Measurements from ENCODE around the gene MAGIX. TPM values are rescaled to one million over a fixed set of nuclear protein-coding genes. Genes with fewer than 3 reads are reported as not detected.

Gene MAGIX
- total RNA-seq, 1 donor from 2014 or later: 2.4 TPM

- H3K4me1 ChIP-seq: no peaks in the 10 kb centered on the region
Measured at GRCh38 chrX:49155243-49155899, 7.2 kb upstream of the MAGIX start.

GRCh38 chrX:49155900-49156837 is 6.4 kb upstream of the MAGIX start:
- intact Hi-C loops (cut with micrococcal nuclease): no loop called here
- Histone ChIP-seq H3K27ac (replicated peaks) (peak overlapping the region; percentile 96), H3K36me3 (no peaks in the 10 kb centered on the region), H3K9me3 (replicated peaks) (no peaks in the 10 kb centered on the region), H3K4me1 (no peaks in the 10 kb centered on the region), H3K27me3 (ENCODE audit: low read depth) (no peaks in the 10 kb centered on the region), H3K4me3 (peak overlapping the region; percentile 71)
- peak; percentile 91 for DNase-seq
- TF ChIP-seq CTCF (IDR thresholded peaks at IDR 0.05; ENCODE audit: borderline replicate concordance): peak; percentile 79

More at GRCh38 chrX:49155243-49155899, 7.2 kb upstream of the MAGIX start:
- TF ChIP-seq CTCF (IDR thresholded peaks at IDR 0.05; ENCODE audit: borderline replicate concordance): no peak
- H3K27ac ChIP-seq (replicated peaks): peak overlapping the region; percentile 96
- no peaks in the 10 kb centered on the region for H3K9me3 ChIP-seq (replicated peaks)
- no peak for DNase-seq
- intact Hi-C loops (cut with micrococcal nuclease): no loop called here
- H3K27me3 ChIP-seq (ENCODE audit: low read depth): no peaks in the 10 kb centered on the region
- no peaks in the 10 kb centered on the region for H3K36me3 ChIP-seq
- peak overlapping the region; percentile 71 for H3K4me3 ChIP-seq

GRCh38 chrX:49157194-49157593 is 5.4 kb upstream of the MAGIX start:
- H3K4me1 ChIP-seq: no peaks in the 10 kb centered on the region
- H3K36me3 ChIP-seq: no peaks in the 10 kb centered on the region
- intact Hi-C loops (cut with micrococcal nuclease): no loop called here
- H3K4me3 ChIP-seq: no peak overlapping the region
- no peak overlapping the region for H3K27ac ChIP-seq (replicated peaks)
- H3K9me3 ChIP-seq (replicated peaks): no peaks in the 10 kb centered on the region
- DNase-seq: no peak
- H3K27me3 ChIP-seq (ENCODE audit: low read depth): no peaks in the 10 kb centered on the region
- TF ChIP-seq CTCF (IDR thresholded peaks at IDR 0.05; ENCODE audit: borderline replicate concordance): no peak

- intact Hi-C loops (cut with micrococcal nuclease): no loop called here
Measured at GRCh38 chrX:49160908-49161307, 1.6 kb upstream of the MAGIX start.

More at GRCh38 chrX:49160908-49161307, 1.6 kb upstream of the MAGIX start:
- no peak overlapping the region for H3K27ac ChIP-seq (replicated peaks)
- H3K9me3 ChIP-seq (replicated peaks): no peaks in the 10 kb centered on the region
- H3K4me1 ChIP-seq: peaks cover 10% of the 10 kb centered on the region
- H3K4me3 ChIP-seq: no peak overlapping the region
- no peak for DNase-seq
- no peak for TF ChIP-seq CTCF (IDR thresholded peaks at IDR 0.05; ENCODE audit: borderline replicate concordance)
- no peaks in the 10 kb centered on the region for H3K27me3 ChIP-seq (ENCODE audit: low read depth)
- H3K36me3 ChIP-seq: no peaks in the 10 kb centered on the region
